ENCODE measurements around the gene RXFP1.

- no peak for TF ChIP-seq EZH2 (IDR thresholded peaks at IDR 0.05; ENCODE audit: borderline replicate concordance, low read depth, low read length, poor library complexity, severe bottlenecking)
- TF ChIP-seq, protein P1, sequence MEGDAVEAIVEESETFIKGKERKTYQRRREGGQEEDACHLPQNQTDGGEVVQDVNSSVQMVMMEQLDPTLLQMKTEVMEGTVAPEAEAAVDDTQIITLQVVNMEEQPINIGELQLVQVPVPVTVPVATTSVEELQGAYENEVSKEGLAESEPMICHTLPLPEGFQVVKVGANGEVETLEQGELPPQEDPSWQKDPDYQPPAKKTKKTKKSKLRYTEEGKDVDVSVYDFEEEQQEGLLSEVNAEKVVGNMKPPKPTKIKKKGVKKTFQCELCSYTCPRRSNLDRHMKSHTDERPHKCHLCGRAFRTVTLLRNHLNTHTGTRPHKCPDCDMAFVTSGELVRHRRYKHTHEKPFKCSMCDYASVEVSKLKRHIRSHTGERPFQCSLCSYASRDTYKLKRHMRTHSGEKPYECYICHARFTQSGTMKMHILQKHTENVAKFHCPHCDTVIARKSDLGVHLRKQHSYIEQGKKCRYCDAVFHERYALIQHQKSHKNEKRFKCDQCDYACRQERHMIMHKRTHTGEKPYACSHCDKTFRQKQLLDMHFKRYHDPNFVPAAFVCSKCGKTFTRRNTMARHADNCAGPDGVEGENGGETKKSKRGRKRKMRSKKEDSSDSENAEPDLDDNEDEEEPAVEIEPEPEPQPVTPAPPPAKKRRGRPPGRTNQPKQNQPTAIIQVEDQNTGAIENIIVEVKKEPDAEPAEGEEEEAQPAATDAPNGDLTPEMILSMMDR (conservative IDR thresholded peaks at IDR 0.05; ENCODE audit: low read depth, low read length): no peak
Measured at GRCh38 chr4:158560284-158560683, 38.6 kb downstream of the RXFP1 start.
